H1 (cell line): ENCODE measurements around the gene CLEC12A.

Experiments used
- E2F6 ChIP-seq: IDR thresholded peaks from 2 replicates; pipeline ENCODE4 v1.6.1; 2012; ENCODE audit warnings: inconsistent platforms
- JUND ChIP-seq: IDR thresholded peaks from 2 replicates; pipeline ENCODE4 v1.6.1; 2011; ENCODE audit warnings: mild to moderate bottlenecking, improper control_type of control experiment, low read length
- TF ChIP-seq, protein P1 (sequence below): IDR thresholded peaks from 2 replicates; pipeline ENCODE4 v1.6.1; 2012; ENCODE audit warnings: inconsistent platforms

- no peak for TF ChIP-seq E2F6
- TF ChIP-seq JUND = no peak
- TF ChIP-seq, protein P1, sequence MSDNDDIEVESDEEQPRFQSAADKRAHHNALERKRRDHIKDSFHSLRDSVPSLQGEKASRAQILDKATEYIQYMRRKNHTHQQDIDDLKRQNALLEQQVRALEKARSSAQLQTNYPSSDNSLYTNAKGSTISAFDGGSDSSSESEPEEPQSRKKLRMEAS = no peak
These were observed 4.4 kb downstream of the CLEC12A start for GRCh38 chr12:9975614-9976013.
